Gastrocnemius medialis (tissue), 4 donors: ENCODE results near the gene PTPRT.

ENCODE experiments used
- CTCF ChIP-seq, 5 experiments: fragments of 450-650 bp in 3 of 5; fragments of 200-600 bp in 2 of 5; sonication (generic) in 2 of 5; IDR thresholded peaks in 4 of 5; conservative IDR thresholded peaks in 1 of 5; 1 replicate in 4 of 5; 2 replicates in 1 of 5; pipeline ENCODE4 v1.5.1; 2016 to 2019; ENCODE audit warnings: antibody characterized with exemption in 5 of 5, mild to moderate bottlenecking in 3 of 5, moderate library complexity in 3 of 5
- POLR2A ChIP-seq, 2 donors: fragments of 450-650 bp; IDR thresholded peaks; one replicate each; pipeline ENCODE4 v1.6.1; 2017; ENCODE audit warnings: antibody characterized with exemption in 2 of 2, mild to moderate bottlenecking in 2 of 2, moderate library complexity in 2 of 2

GRCh38 chr20:43058077-43058476 is 131.6 kb downstream of the PTPRT start:
- TF ChIP-seq CTCF (IDR thresholded peaks at IDR 0.05 in 4 of 5, conservative IDR thresholded peaks at IDR 0.05 in 1 of 5) (no peak), POLR2A (IDR thresholded peaks at IDR 0.05) (no peak)
